Adipocyte (in vitro differentiated cells): ENCODE measurements around the gene EIF4G2.

Experiments
- DNase-seq: peaks from one replicate; pipeline ENCODE4 v3.0.0-alpha.2; 2015; ENCODE audit warnings: low read depth
- H3K27me3 ChIP-seq: replicated peaks from 2 replicates; pipeline ENCODE4 v1.7.0; 2013; ENCODE audit warnings: mild to moderate bottlenecking, low read length, moderate library complexity; ENCODE audit not compliant: control insufficient read depth, insufficient read depth
- H3K36me3 ChIP-seq: 2 replicates; pipeline ENCODE4 v1.7.0; 2013; ENCODE audit warnings: low read length, mild to moderate bottlenecking, moderate library complexity; ENCODE audit not compliant: control insufficient read depth, insufficient read depth, severe bottlenecking
- H3K4me1 ChIP-seq: 2 replicates; pipeline ENCODE4 v1.7.0; 2013; ENCODE audit warnings: mild to moderate bottlenecking, low read length, moderate library complexity; ENCODE audit not compliant: control insufficient read depth, insufficient read depth
- H3K4me3 ChIP-seq: 2 replicates; pipeline ENCODE4 v1.7.0; 2013; ENCODE audit warnings: mild to moderate bottlenecking, low read length, moderate library complexity
- H3K9ac ChIP-seq: 2 replicates; pipeline ENCODE4 v1.7.0; 2013; ENCODE audit warnings: mild to moderate bottlenecking, low read length, moderate library complexity
- H3K9me3 ChIP-seq: 2 replicates; pipeline ENCODE4 v1.7.0; 2013; ENCODE audit warnings: mild to moderate bottlenecking, low read length, moderate library complexity; ENCODE audit not compliant: control insufficient read depth

The EIF4G2 gene

DNA sequence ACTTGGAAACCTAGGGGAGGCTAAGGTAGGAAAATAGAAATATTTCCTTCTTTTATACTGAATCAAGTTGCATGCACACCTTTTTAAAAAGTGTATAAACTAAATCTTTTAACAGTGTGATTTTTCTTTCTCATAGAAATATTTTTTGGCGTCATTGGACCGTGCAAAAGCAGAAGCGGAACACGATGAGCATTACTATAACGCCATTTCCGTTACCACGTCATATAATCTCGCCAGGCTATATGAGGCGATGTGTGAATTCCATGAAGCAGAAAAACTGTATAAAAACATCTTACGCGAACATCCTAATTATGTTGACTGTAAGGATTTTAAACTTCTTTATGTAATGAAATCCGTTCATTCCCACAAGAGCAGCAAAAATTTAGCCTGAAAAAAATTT, 44.3 kb downstream of the EIF4G2 start:
- no peak overlapping the region for H3K9ac ChIP-seq
- H3K4me3 ChIP-seq: no peak overlapping the region
- no peaks in the 10 kb centered on the region for H3K9me3 ChIP-seq
- DNase-seq: no peak
- no peaks in the 10 kb centered on the region for H3K4me1 ChIP-seq
- no peaks in the 10 kb centered on the region for H3K27me3 ChIP-seq
- H3K36me3 ChIP-seq: peaks cover 20% of the 10 kb centered on the region

DNA sequence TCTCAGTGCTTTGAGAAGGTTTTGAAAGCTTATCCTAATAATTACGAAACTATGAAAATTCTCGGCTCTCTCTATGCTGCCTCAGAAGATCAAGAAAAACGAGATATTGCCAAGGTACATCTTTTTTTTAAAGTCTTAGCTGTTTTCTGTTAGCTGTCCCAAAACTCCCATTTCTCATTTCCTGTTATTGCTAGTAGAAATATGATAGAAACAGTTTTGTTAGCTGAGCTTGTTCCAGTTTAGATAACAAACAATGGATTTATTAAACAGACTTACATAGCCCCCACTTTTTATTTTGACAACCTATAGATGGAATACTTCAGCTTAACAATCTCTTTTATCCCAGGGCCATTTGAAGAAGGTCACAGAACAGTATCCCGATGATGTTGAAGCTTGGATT, 45.0 kb downstream of the EIF4G2 start:
- no peak for DNase-seq
- H3K4me1 ChIP-seq: no peaks in the 10 kb centered on the region
- H3K27me3 ChIP-seq: no peaks in the 10 kb centered on the region
- no peaks in the 10 kb centered on the region for H3K9me3 ChIP-seq
- no peak overlapping the region for H3K4me3 ChIP-seq
- H3K9ac ChIP-seq: no peak overlapping the region
- H3K36me3 ChIP-seq: peaks cover 26% of the 10 kb centered on the region

DNA sequence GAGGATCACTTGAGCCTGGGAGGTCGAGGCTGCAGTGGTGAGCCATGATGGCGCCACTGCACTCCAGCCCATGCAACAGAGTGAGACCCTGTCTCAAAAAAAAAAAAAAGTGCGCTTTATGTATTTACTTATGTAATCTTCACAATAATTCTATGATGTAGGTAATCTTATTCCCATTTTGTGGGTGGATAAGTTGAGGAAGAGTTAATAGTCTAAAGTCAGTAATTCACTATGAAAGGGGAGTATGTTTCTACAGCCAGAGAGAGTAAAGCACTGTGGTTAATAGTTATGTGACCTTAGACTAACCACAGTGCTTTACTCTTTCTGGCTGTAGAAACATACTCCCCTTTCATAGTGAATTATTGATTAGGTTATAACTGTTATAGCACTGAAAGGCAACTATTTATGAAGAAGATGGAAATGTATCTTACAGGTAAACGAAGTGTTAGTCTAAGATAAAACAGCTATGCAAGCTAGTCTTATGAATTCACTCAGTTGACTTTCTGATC, 45.8 kb downstream of the EIF4G2 start:
- no peak for DNase-seq
- H3K9ac ChIP-seq: no peak overlapping the region
- no peaks in the 10 kb centered on the region for H3K9me3 ChIP-seq
- H3K27me3 ChIP-seq: no peaks in the 10 kb centered on the region
- no peaks in the 10 kb centered on the region for H3K4me1 ChIP-seq
- peaks cover 34% of the 10 kb centered on the region for H3K36me3 ChIP-seq
- no peak overlapping the region for H3K4me3 ChIP-seq

DNA sequence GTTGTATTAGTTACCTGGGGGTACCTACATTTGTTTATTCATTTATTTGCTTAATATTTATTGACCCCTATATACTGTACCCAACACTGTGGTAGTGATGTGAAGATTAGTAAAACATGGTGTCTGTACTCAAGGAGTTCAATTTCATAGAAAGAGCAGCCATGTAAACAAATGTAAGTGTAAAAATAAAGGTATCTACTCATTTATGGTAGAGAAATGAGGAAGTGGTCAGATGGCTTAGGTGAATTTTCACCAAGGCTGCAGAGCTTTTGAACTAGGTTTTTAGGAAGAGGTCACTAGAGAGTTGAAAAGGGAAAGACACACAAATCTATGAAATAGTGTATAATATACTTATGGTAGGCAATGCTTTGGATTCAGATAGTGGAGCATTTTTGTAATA, 46.5 kb downstream of the EIF4G2 start:
- Histone ChIP-seq H3K27me3 (no peaks in the 10 kb centered on the region), H3K36me3 (peaks cover 42% of the 10 kb centered on the region), H3K9me3 (no peaks in the 10 kb centered on the region), H3K4me1 (no peaks in the 10 kb centered on the region), H3K9ac (no peak overlapping the region), H3K4me3 (no peak overlapping the region)
- no peak for DNase-seq

DNA sequence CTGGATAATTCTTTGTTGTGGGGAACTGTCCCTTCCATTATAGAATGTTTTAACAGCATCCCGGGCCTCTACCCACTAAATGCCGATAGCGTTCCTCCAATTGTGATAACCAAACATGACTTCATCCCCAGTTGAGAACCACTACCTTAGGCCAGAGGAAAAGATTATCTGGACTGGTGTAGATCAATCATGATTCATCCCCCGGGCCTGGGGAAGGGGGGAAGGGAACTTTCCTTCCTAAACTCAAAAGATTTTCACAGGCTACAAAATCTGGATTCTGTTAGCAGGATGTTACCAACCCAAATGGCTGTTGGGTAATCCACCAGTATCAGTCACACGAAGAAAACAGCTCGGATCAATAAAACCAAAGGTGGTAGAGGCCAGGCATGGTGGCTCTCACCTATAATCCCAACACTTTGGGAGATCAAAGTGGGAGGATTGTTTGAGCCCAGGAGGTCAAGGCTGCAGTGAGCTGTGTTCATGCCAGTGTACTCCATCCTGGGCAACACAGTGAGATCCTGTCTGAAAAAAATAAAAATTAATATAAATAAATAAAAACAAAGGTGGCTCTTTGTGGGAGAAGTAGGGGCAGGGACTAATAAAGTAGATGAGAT, 47.5 kb downstream of the EIF4G2 start:
- Histone ChIP-seq H3K27me3 (no peaks in the 10 kb centered on the region), H3K4me1 (no peaks in the 10 kb centered on the region), H3K9me3 (no peaks in the 10 kb centered on the region), H3K36me3 (peaks cover 52% of the 10 kb centered on the region), H3K9ac (no peak overlapping the region), H3K4me3 (no peak overlapping the region)
- no peak for DNase-seq

DNA sequence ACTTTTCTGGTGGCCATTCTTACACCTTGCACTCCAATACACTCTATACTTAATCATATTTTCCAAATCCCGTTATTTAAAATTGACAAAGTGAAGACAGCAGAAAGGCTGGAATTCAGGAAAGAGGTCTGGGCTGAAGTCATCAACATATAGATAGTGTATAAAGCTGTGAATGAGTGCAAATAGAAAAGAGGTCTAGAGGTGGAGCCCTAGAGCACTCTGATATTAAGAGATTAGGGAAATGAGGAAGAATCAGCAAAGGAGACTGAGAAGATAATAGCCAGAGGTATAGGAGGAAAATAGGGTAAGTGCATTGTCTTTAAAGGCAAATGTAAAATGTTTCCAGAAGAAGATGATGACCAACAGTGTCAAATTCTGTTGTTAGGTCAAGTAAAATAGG, 49.8 kb downstream of the EIF4G2 start:
- H3K36me3 ChIP-seq: peaks cover 72% of the 10 kb centered on the region
- H3K9me3 ChIP-seq: no peaks in the 10 kb centered on the region
- H3K4me3 ChIP-seq: no peak overlapping the region
- H3K27me3 ChIP-seq: no peaks in the 10 kb centered on the region
- DNase-seq: no peak
- no peak overlapping the region for H3K9ac ChIP-seq
- H3K4me1 ChIP-seq: no peaks in the 10 kb centered on the region

DNA sequence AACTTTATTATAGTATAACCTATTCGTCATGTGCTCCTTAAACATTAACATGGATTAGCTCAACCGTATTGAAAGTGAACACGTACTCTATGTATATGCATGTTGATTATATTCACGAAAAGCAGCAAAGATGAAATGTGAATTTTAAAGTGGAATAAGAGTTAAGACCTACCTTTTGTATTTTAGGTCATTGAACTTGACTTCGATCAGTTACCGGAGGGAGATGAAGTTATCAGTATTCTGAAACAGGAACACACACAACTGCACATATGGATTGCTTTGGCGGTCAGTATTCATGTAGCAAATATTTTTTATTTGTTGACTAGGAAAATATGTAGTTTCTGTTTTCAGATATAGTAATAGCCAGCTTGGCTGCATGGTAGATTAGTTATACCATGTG, 56.2 kb downstream of the EIF4G2 start:
- Histone ChIP-seq H3K36me3 (peaks cover 43% of the 10 kb centered on the region), H3K27me3 (no peaks in the 10 kb centered on the region), H3K9me3 (no peaks in the 10 kb centered on the region), H3K4me3 (peak overlapping the region; percentile 93), H3K9ac (peak overlapping the region; percentile 98), H3K4me1 (peaks cover 20% of the 10 kb centered on the region)
- DNase-seq: no peak

DNA sequence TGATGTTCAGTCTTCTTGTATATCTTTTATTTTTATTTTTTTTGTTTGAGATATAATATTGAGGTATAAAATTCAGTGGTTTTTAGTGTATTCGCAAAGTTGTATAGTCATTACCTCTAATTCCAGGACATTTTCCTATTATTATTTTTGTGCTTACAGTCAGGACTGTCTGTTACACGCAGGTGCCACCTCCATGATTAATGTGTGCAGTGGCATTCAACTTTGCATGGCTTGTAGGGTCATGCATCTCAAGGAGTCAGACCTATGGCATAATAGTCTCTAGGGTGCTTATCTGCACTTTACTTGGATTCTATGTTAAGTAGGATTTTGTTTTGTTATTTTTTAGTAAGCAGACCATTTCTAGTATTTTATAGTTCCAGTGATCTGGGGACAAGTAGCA, 56.7 kb downstream of the EIF4G2 start:
- Histone ChIP-seq H3K9me3 (no peaks in the 10 kb centered on the region), H3K4me3 (peak overlapping the region; percentile 93), H3K9ac (peak overlapping the region; percentile 98), H3K36me3 (peaks cover 39% of the 10 kb centered on the region), H3K4me1 (peaks cover 21% of the 10 kb centered on the region), H3K27me3 (no peaks in the 10 kb centered on the region)
- no peak for DNase-seq

DNA sequence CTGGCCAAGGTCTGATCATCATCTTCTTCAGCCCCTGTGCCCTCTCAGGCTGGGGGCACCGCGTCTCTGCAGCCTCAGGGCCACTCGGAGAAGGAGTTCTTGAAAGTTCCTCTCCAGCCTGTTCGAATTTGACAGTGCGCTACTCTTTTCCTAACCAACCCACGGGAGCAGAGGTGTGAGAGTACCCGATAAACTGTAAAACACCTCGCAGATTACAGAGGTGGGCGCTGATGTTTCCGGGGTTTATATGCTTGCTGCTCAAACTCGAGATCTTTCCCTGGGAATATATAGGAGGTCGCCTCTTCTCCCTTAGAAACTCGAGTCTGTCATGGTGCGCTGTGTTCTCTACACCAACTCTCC, 57.2 kb downstream of the EIF4G2 start:
- peak; percentile 39 for DNase-seq
- Histone ChIP-seq H3K9me3 (no peaks in the 10 kb centered on the region), H3K4me3 (peak overlapping the region; percentile 93), H3K4me1 (peaks cover 21% of the 10 kb centered on the region), H3K36me3 (peaks cover 34% of the 10 kb centered on the region), H3K27me3 (no peaks in the 10 kb centered on the region), H3K9ac (peak overlapping the region; percentile 98)

DNA sequence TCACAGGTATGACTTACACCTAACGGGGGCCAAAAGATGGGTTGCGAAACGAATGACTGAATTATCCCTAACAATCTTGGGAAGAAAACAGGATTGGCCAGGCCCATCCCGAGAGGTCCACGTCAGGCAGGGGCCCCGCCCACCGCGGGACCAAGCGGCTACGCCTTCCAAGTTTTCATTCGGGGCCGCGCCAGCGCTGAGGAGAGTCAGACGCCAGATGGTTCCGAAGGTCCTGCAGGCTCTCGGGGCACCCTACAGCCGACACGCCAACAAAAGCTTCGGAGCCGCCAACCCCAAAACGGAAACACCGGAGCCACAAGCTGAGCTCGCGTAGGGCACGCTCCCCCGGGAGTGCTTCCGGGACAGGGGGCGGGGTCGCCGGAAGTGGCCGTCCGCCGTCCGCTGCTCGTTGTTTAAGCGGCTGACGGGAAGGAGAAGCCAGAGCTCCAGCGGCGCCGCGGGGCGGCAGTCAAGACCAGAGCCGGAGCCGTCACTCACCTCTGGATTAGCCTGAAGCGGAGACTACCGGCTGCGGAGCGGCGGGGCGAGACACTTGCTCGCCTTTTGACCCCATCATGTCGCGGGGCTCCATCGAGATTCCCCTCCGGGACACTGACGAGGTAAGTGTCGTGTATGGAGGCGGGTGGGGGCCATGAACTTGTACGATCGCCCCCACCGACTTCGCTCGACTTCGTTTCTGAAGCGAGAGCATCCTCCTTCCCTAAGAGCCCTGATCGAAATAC, 57.7 kb downstream of the EIF4G2 start, which contains the start of gene CTR9:
Gene CTR9 (plus strand): TSS at position 409 of the 743 bp plus-strand sequence. CDS start 167 bp downstream, at position 576.
- DNase-seq: peak; percentile 96
- Histone ChIP-seq H3K4me3 (peak within 1 kb of the TSS; percentile 93), H3K9ac (peak within 1 kb of the TSS; percentile 98), H3K36me3 (peaks cover 30% of the 10 kb centered on the region), H3K4me1 (peaks cover 21% of the 10 kb centered on the region), H3K9me3 (no peaks in the 10 kb centered on the region), H3K27me3 (no peaks in the 10 kb centered on the region)

DNA sequence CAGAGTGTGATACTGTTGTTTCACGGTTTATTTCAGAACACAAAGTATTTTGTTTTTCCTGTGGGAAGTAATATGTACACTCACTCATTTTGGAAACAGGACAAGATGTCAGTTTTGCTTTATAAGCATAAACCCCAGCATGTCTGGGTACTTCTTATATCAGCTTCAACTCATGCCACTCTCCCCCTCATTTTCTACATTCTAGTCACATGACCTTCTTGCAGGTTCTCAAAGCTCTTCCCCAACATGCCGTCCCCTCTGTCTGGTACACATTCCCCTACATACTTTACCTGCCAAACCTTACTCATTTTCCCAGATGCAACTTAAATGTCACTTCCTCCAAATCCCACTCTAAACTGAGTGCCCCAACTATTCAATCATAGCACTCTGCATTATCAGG, 59.2 kb downstream of the EIF4G2 start:
- H3K36me3 ChIP-seq: peaks cover 15% of the 10 kb centered on the region
- peaks cover 21% of the 10 kb centered on the region for H3K4me1 ChIP-seq

More for the DNA sequence above, 59.2 kb downstream of the EIF4G2 start:
- Histone ChIP-seq H3K9me3 (no peaks in the 10 kb centered on the region), H3K9ac (no peak overlapping the region), H3K4me3 (no peak overlapping the region), H3K27me3 (no peaks in the 10 kb centered on the region)
- DNase-seq: no peak
